CD8-positive, alpha-beta memory T cell (primary cell): ENCODE results near the gene SFXN1. TPM values are rescaled to one million over a fixed set of nuclear protein-coding genes. Genes with fewer than 3 reads are reported as not detected.
A peak's percentile ranks its signal among the peaks of the same experiment; 100 is the strongest.

ENCODE experiments used
- CTCF ChIA-PET: fragments of 350-600 bp; sonication (Branson Sonifier 250); formaldehyde crosslinking; loops from one replicate; lab custom pipeline; 2021; ENCODE audit warnings: antibody characterized with exemption; lab: Charles Lee
- POLR2A ChIA-PET: fragments of 350-600 bp; sonication (Branson Sonifier 250); formaldehyde crosslinking; loops from one replicate; lab custom pipeline; 2021; ENCODE audit warnings: antibody characterized with exemption; lab: Charles Lee
- DNase-seq, 5 donors: peaks; one replicate each; pipeline versions ENCODE4 v3.0.0 to v3.0.0-alpha.2; 2020 to 2022; ENCODE audit warnings: mixed read lengths in 1 of 5
- H3K27ac ChIP-seq: one replicate; pipeline ENCODE4 v1.7.0; 2013; ENCODE audit warnings: low read depth, mild to moderate bottlenecking, low read length, moderate library complexity
- H3K27me3 ChIP-seq: 2 replicates; pipeline ENCODE4 v1.7.0; 2013; ENCODE audit warnings: low read length, mild to moderate bottlenecking; ENCODE audit not compliant: insufficient read depth, poor library complexity, severe bottlenecking
- H3K36me3 ChIP-seq: 2 replicates; pipeline ENCODE4 v1.7.0; 2013; ENCODE audit warnings: mild to moderate bottlenecking, low read length, moderate library complexity; ENCODE audit not compliant: insufficient read depth
- H3K4me1 ChIP-seq: 2 replicates; pipeline ENCODE4 v1.7.0; 2013; ENCODE audit warnings: mild to moderate bottlenecking, low read length, moderate library complexity; ENCODE audit not compliant: insufficient read depth
- H3K4me3 ChIP-seq: 2 replicates; pipeline ENCODE4 v1.7.0; 2013; ENCODE audit warnings: mild to moderate bottlenecking, low read length
- H3K9me3 ChIP-seq: 2 replicates; pipeline ENCODE4 v1.7.0; 2013; ENCODE audit warnings: mild to moderate bottlenecking, low read length
- H3K27ac Mint-ChIP-seq, 8 donors: one replicate each; pipeline ENCODE4 v1.8.0; 2020 to 2021; ENCODE audit warnings: mixed read lengths in 8 of 8, mild to moderate bottlenecking in 6 of 8, inconsistent platforms in 3 of 8, moderate library complexity in 3 of 8
- H3K27me3 Mint-ChIP-seq, 2 donors: one replicate each; pipeline ENCODE4 v1.8.0; 2020 to 2021; ENCODE audit warnings: mixed read lengths in 2 of 2, mild to moderate bottlenecking in 1 of 2, moderate library complexity in 1 of 2
- H3K36me3 Mint-ChIP-seq, 3 donors: one replicate each; pipeline ENCODE4 v1.8.0; 2020 to 2021; ENCODE audit warnings: mixed read lengths in 3 of 3, inconsistent platforms in 1 of 3, mild to moderate bottlenecking in 1 of 3
- H3K4me1 Mint-ChIP-seq, 3 donors: one replicate each; pipeline ENCODE4 v1.8.0; 2020 to 2021; ENCODE audit warnings: mixed read lengths in 3 of 3, inconsistent platforms in 1 of 3, mild to moderate bottlenecking in 1 of 3
- H3K4me3 Mint-ChIP-seq, 7 donors: one replicate each; pipeline ENCODE4 v1.8.0; 2020 to 2021; ENCODE audit warnings: mixed read lengths in 7 of 7, mild to moderate bottlenecking in 6 of 7, moderate library complexity in 4 of 7, inconsistent platforms in 2 of 7
- H3K9me3 Mint-ChIP-seq, 5 donors: one replicate each; pipeline ENCODE4 v1.8.0; 2020 to 2022; ENCODE audit warnings: mixed read lengths in 5 of 5, mild to moderate bottlenecking in 3 of 5, moderate library complexity in 2 of 5, inconsistent platforms in 1 of 5
- polyA plus RNA-seq: library from polyadenylated mRNA; unstranded; fragments of 300-500 nt; fragmentation: Illumina TruSeq; gene quantifications from one replicate; pipeline ENCODE4 v1.2.3, GENCODE V29; 2021
- total RNA-seq, 2 experiments: library from RNA; stranded (reverse); gene quantifications; one replicate each; pipeline ENCODE4 v1.2.3, GENCODE V29; 2021

The SFXN1 gene
- total and polyA plus RNA-seq, 3 experiments from 2014 or later, result 68.1 to 366 (median 359) TPM

- Histone ChIP-seq H3K27me3 (no peaks in the 10 kb centered on the region), H3K4me3 (no peak overlapping the region), H3K36me3 (no peaks in the 10 kb centered on the region), H3K9me3 (no peaks in the 10 kb centered on the region), H3K4me1 (peaks cover 5% of the 10 kb centered on the region), H3K27ac (no peak overlapping the region)
- ChIA-PET CTCF (no interaction called here), POLR2A (no interaction called here)
- no peaks in the 10 kb centered on the region for H3K36me3 Mint-ChIP-seq
- H3K4me3 Mint-ChIP-seq, result no peak overlapping the region
- peaks cover 0 to 6% of the 10 kb centered on the region in 2 donors for H3K27me3 Mint-ChIP-seq
- peaks cover 0 to 2% (median 0%) of the 10 kb centered on the region in 5 donors for H3K9me3 Mint-ChIP-seq
- H3K27ac Mint-ChIP-seq, result no peak overlapping the region
- peaks cover 9 to 18% (median 12%) of the 10 kb centered on the region in 3 donors for H3K4me1 Mint-ChIP-seq
- DNase-seq, result no peak
These were observed 10.2 kb upstream of the SFXN1 start for GRCh38 chr5:175467983-175468690.

DNA sequence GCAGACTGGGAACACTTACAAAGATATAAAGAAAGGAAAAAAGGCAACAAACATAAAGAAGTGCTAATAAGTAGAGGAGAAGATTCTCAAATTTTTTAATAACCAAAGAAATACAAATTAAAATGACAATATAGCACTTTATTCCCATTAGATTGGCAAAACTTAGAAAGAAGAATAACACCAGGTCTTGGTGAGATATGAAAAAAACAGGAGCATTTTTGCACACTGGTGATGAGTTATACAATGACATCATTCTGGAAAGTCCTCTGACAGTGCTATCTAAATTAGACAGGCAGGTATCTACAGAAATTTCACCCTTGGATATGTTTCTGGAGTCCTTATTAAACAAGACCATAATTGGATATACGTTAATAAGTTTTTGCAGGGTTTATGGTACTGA, 9.5 kb upstream of the SFXN1 start:
- Mint-ChIP-seq H3K4me3 (no peak overlapping the region), H3K27ac (no peak overlapping the region), H3K4me1 (peaks cover 9 to 18% (median 12%) of the 10 kb centered on the region in 3 donors), H3K27me3 (peaks cover 2 to 7% of the 10 kb centered on the region in 2 donors), H3K36me3 (no peaks in the 10 kb centered on the region), H3K9me3 (peaks cover 0 to 2% (median 0%) of the 10 kb centered on the region in 5 donors)
- Histone ChIP-seq H3K9me3 (no peaks in the 10 kb centered on the region), H3K27me3 (no peaks in the 10 kb centered on the region), H3K4me1 (peaks cover 5% of the 10 kb centered on the region), H3K36me3 (no peaks in the 10 kb centered on the region), H3K27ac (no peak overlapping the region), H3K4me3 (no peak overlapping the region)
- CTCF ChIA-PET, result no interaction called here
- POLR2A ChIA-PET, result no interaction called here
- DNase-seq, result no peak

DNA sequence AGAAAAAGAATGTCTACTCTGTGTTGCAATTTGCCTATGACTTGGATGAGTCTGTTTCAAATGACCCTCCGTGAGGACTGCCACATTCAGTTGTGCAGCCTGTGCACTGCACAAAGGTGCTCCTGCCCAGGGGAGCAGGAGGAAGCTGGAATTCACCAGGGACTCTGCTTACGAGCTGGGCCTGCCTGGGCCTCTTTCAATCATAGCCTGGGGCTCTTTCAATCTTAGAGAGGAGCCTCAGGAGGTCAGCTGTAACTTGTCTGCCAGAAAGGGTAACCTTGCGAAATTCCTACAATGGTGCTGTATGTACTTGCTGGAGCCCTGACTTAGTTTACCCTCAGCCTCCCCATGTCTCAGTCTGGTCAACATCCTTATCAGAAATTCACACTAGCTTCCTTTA, 8.4 kb upstream of the SFXN1 start:
- Histone ChIP-seq H3K9me3 (no peaks in the 10 kb centered on the region), H3K27me3 (no peaks in the 10 kb centered on the region), H3K27ac (no peak overlapping the region), H3K36me3 (no peaks in the 10 kb centered on the region), H3K4me3 (no peak overlapping the region), H3K4me1 (peaks cover under 1% of the 10 kb centered on the region)
- H3K4me3 Mint-ChIP-seq, result no peak overlapping the region
- no peaks in the 10 kb centered on the region for H3K36me3 Mint-ChIP-seq
- ChIA-PET POLR2A (no interaction called here), CTCF (no interaction called here)
- peak overlapping the region in 1 of 8 donors; percentile 58 for H3K27ac Mint-ChIP-seq
- H3K9me3 Mint-ChIP-seq, result peaks cover 0 to 2% (median 0%) of the 10 kb centered on the region in 5 donors
- DNase-seq, result no peak
- peaks cover 4 to 13% (median 4%) of the 10 kb centered on the region in 3 donors for H3K4me1 Mint-ChIP-seq
- peaks cover 2 to 15% of the 10 kb centered on the region in 2 donors for H3K27me3 Mint-ChIP-seq

DNA sequence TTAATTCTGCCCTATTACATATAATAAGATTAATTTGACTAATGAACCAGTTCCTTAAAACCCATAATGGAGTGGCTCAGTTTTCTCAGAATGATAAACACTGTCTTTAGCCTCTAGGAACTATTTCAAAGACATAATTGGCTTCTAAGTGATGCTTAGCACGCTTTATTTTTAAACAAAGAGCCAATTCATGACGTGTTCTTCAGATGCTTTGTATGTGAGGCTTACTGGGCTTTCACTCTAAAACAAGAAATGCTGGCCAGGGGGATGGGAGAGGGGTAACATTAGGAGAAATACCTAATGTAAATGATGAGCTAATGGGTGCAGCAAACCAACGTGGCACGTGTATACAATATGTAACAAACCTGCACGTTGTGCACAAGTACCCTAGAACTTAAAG, 7.6 kb upstream of the SFXN1 start:
- no peak overlapping the region for H3K27ac ChIP-seq
- no peak for DNase-seq
- POLR2A ChIA-PET, result no interaction called here
- H3K4me1 Mint-ChIP-seq, result peaks cover 3 to 12% (median 4%) of the 10 kb centered on the region in 3 donors
- H3K4me1 ChIP-seq, result no peaks in the 10 kb centered on the region
- no peak overlapping the region for H3K4me3 ChIP-seq
- H3K9me3 ChIP-seq, result no peaks in the 10 kb centered on the region
- CTCF ChIA-PET, result no interaction called here
- H3K36me3 ChIP-seq, result no peaks in the 10 kb centered on the region
- H3K4me3 Mint-ChIP-seq, result no peak overlapping the region
- no peaks in the 10 kb centered on the region for H3K36me3 Mint-ChIP-seq
- no peak overlapping the region for H3K27ac Mint-ChIP-seq
- H3K27me3 ChIP-seq, result no peaks in the 10 kb centered on the region
- peaks cover 2 to 15% of the 10 kb centered on the region in 2 donors for H3K27me3 Mint-ChIP-seq
- H3K9me3 Mint-ChIP-seq, result peaks cover 0 to 2% (median 0%) of the 10 kb centered on the region in 5 donors

- Mint-ChIP-seq H3K4me1 (peaks cover 3 to 12% (median 4%) of the 10 kb centered on the region in 3 donors), H3K4me3 (no peak overlapping the region), H3K9me3 (peaks cover 0 to 2% (median 0%) of the 10 kb centered on the region in 5 donors), H3K27ac (peak overlapping the region in 3 of 8 donors; percentile 32 to 72 (median 48)), H3K36me3 (no peaks in the 10 kb centered on the region), H3K27me3 (peaks cover 2 to 15% of the 10 kb centered on the region in 2 donors)
- CTCF ChIA-PET, result no interaction called here
- no peaks in the 10 kb centered on the region for H3K27me3 ChIP-seq
- no peaks in the 10 kb centered on the region for H3K9me3 ChIP-seq
- H3K27ac ChIP-seq, result no peak overlapping the region
- no peaks in the 10 kb centered on the region for H3K36me3 ChIP-seq
- H3K4me3 ChIP-seq, result no peak overlapping the region
- no peak for DNase-seq
- no peaks in the 10 kb centered on the region for H3K4me1 ChIP-seq
- POLR2A ChIA-PET, result no interaction called here
These were observed 7.2 kb upstream of the SFXN1 start for GRCh38 chr5:175471196-175471595.

DNA sequence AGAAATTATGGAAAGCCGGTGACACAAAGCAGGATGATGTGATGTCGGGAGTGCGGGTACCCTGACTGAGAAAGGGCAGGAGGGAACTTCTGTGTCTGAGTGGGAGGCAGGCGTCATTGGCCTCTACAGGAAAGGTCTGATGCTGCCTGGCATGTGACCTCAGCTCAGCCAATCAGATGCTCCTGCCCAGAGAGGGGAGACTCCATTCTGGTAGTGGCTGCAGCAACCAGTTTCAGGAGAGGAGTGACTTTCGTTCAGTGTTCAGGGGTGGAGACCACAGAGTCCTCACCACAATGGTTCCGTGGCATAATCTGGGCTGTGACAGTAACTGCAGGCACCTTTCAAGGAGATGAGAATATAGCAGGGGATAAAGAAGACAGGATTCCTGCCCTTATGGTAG, 6.7 kb upstream of the SFXN1 start:
- H3K36me3 Mint-ChIP-seq, result no peaks in the 10 kb centered on the region
- Histone ChIP-seq H3K9me3 (no peaks in the 10 kb centered on the region), H3K4me3 (no peak overlapping the region), H3K36me3 (no peaks in the 10 kb centered on the region), H3K27me3 (no peaks in the 10 kb centered on the region), H3K27ac (no peak overlapping the region), H3K4me1 (no peaks in the 10 kb centered on the region)
- peaks cover 3 to 12% (median 4%) of the 10 kb centered on the region in 3 donors for H3K4me1 Mint-ChIP-seq
- H3K9me3 Mint-ChIP-seq, result peaks cover 0 to 2% (median 0%) of the 10 kb centered on the region in 5 donors
- no peak for DNase-seq
- H3K27ac Mint-ChIP-seq, result peak overlapping the region in 3 of 8 donors; percentile 32 to 81 (median 72)
- H3K27me3 Mint-ChIP-seq, result peaks cover 2 to 15% of the 10 kb centered on the region in 2 donors
- no peak overlapping the region for H3K4me3 Mint-ChIP-seq
- ChIA-PET CTCF (no interaction called here), POLR2A (no interaction called here)

- DNase-seq, result no peak
- Histone ChIP-seq H3K27me3 (no peaks in the 10 kb centered on the region), H3K4me1 (no peaks in the 10 kb centered on the region), H3K9me3 (no peaks in the 10 kb centered on the region), H3K27ac (no peak overlapping the region), H3K4me3 (no peak overlapping the region), H3K36me3 (no peaks in the 10 kb centered on the region)
- peaks cover 3 to 12% (median 4%) of the 10 kb centered on the region in 3 donors for H3K4me1 Mint-ChIP-seq
- peak overlapping the region in 1 of 8 donors; percentile 11 for H3K27ac Mint-ChIP-seq
- ChIA-PET CTCF (no interaction called here), POLR2A (no interaction called here)
- H3K9me3 Mint-ChIP-seq, result peaks cover 0 to 2% (median 0%) of the 10 kb centered on the region in 5 donors
- no peaks in the 10 kb centered on the region for H3K36me3 Mint-ChIP-seq
- H3K27me3 Mint-ChIP-seq, result peaks cover 2 to 15% of the 10 kb centered on the region in 2 donors
- H3K4me3 Mint-ChIP-seq, result peak overlapping the region in 1 of 7 donors; percentile 15
These were observed 6.0 kb upstream of the SFXN1 start for GRCh38 chr5:175472378-175472777.

DNA sequence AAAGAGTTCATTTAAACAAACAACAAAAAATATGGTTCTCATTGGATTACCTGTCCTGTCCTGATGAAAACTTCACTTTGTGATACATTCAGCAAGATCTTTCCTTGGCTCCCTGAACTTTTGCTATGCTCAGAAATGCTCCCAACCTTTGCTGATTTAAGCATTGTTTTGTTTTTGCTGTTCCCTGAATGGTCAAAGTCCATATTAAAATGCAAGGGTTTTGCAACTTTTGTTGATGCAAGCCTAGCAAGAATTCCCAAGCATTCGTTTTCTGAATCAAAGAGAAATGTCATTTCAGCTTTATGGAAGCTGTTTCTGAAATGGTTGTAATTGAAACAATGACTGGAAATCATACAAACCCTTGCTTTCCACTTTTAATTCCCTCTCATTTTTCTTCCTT, 3.1 kb upstream of the SFXN1 start:
- Histone ChIP-seq H3K27ac (no peak overlapping the region), H3K4me3 (no peak overlapping the region), H3K36me3 (no peaks in the 10 kb centered on the region), H3K4me1 (peaks cover 15% of the 10 kb centered on the region), H3K27me3 (no peaks in the 10 kb centered on the region), H3K9me3 (no peaks in the 10 kb centered on the region)
- peaks cover 17 to 33% (median 23%) of the 10 kb centered on the region in 3 donors for H3K4me1 Mint-ChIP-seq
- peaks cover 0 to 2% (median 0%) of the 10 kb centered on the region in 5 donors for H3K9me3 Mint-ChIP-seq
- ChIA-PET POLR2A (interaction anchor here (0.6 kb wide), 1 partner anchor 47 kb away, joined by 3 read pairs; no protein-coding TSS in a partner anchor), CTCF (interaction anchor here (4.8 kb wide), 1 partner anchor 10 kb away, joined by 33 read pairs; no protein-coding TSS in a partner anchor)
- H3K36me3 Mint-ChIP-seq, result peaks cover 0 to 13% (median 0%) of the 10 kb centered on the region in 3 donors
- no peak overlapping the region for H3K27ac Mint-ChIP-seq
- no peak overlapping the region for H3K4me3 Mint-ChIP-seq
- no peak for DNase-seq
- peaks cover 2 to 8% of the 10 kb centered on the region in 2 donors for H3K27me3 Mint-ChIP-seq
